ENCODE data around the gene TIFAB.

TIFAB gene

DNA sequence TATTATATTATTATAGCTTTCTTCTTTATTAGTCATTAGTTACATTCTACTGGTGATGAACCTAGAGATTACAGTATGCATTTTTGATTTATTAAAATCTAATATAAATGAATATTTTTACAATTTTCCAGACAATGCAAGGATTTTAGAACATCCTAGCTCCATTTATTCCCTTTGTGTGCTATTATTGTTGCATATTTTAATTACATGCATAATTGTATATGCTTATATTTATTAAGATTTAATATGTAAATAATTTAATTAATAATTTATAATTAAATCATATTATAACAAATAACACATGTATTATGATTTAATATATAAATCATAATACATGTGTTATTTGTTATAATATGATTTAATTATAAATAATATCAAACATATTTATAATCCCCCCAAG lies 29.7 kb downstream of the TIFAB start:
- no peak overlapping the region for H3K4me3 ChIP-seq (ENCODE audit: low read length in 2 of 2)
- no peak overlapping the region for H3K14ac ChIP-seq (ENCODE audit: low read length)
- no peak overlapping the region for H2BK5ac ChIP-seq (ENCODE audit: low read length)
- DNase-seq (ENCODE audit: low spot score) = no peak
- H3K79me1 ChIP-seq (ENCODE audit: low read depth, low read length) = no peaks in the 10 kb centered on the region
- H3K18ac ChIP-seq (ENCODE audit: low read length) = no peak overlapping the region
- H3K9ac ChIP-seq (ENCODE audit: low read depth, low read length, poor library complexity) = no peak overlapping the region
- H2AK5ac ChIP-seq (ENCODE audit: low read depth, low read length) = no peak overlapping the region
- no peak overlapping the region for H2BK12ac ChIP-seq (ENCODE audit: low read length)
- no peaks in the 10 kb centered on the region for H3K9me3 ChIP-seq (replicated peaks in 1 of 2; ENCODE audit: control insufficient read depth in 2 of 2, insufficient read depth in 1 of 2, low read depth in 1 of 2, low read length in 2 of 2)
- H3K27me3 ChIP-seq (ENCODE audit: control insufficient read depth in 3 of 3, insufficient read depth in 3 of 3, low read depth in 1 of 3, low read length in 3 of 3) = peaks cover 0 to 13% (median 0%) of the 10 kb centered on the region in 3 experiments
- no peak overlapping the region for H3K4me2 ChIP-seq (ENCODE audit: insufficient read depth, low read length, poor library complexity, severe bottlenecking)
- H3K27ac ChIP-seq (replicated peaks; ENCODE audit: low read length) = no peak overlapping the region
- no peak overlapping the region for H4K91ac ChIP-seq (ENCODE audit: low read depth, low read length, poor library complexity)
- H3K4me1 ChIP-seq (ENCODE audit: control insufficient read depth in 2 of 2, insufficient read depth in 1 of 2, low read depth in 1 of 2, low read length in 2 of 2) = no peaks in the 10 kb centered on the region
- no peak overlapping the region for H2BK120ac ChIP-seq (ENCODE audit: low read depth, low read length)
- no peak overlapping the region for H4K8ac ChIP-seq (ENCODE audit: low read depth, low read length)
- H3K36me3 ChIP-seq (replicated peaks in 1 of 2; ENCODE audit: control insufficient read depth in 2 of 2, insufficient read depth in 2 of 2, low read length in 2 of 2) = no peaks in the 10 kb centered on the region
- H2AFZ ChIP-seq (ENCODE audit: low read length) = no peak overlapping the region
- H3K23ac ChIP-seq (ENCODE audit: low read depth, low read length, poor library complexity) = no peak overlapping the region
- no peak overlapping the region for H3K4ac ChIP-seq (ENCODE audit: low read length)
- H2BK15ac ChIP-seq (ENCODE audit: low read length) = no peak overlapping the region

DNA sequence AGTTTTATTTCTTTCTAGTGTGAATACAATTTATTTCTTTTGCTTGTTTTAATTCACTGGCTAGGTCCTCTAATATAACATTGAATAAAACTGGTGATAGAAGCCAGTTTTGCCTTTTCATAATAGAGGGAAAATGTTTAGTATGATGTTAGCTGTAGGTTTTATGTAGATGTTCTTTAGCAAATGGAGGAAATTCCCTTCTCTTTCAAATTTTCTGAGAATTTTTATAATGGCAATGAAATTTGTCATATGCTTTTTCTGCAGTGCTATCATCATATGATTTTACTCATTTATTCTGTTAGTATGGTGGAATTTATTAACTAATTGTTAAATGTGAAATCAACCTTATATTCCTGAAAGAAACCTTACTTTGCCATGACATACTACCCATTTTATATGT lies 35.1 kb downstream of the TIFAB start:
- Histone ChIP-seq H3K18ac (ENCODE audit: low read length) (no peak overlapping the region), H3K23ac (ENCODE audit: low read depth, low read length, poor library complexity) (no peak overlapping the region), H2BK15ac (ENCODE audit: low read length) (no peak overlapping the region), H3K9ac (ENCODE audit: low read depth, low read length, poor library complexity) (no peak overlapping the region), H3K4me2 (ENCODE audit: insufficient read depth, low read length, poor library complexity, severe bottlenecking) (no peak overlapping the region), H2BK5ac (ENCODE audit: low read length) (no peak overlapping the region), H3K79me1 (ENCODE audit: low read depth, low read length) (no peaks in the 10 kb centered on the region), H3K27me3 (ENCODE audit: control insufficient read depth in 3 of 3, insufficient read depth in 3 of 3, low read depth in 1 of 3, low read length in 3 of 3) (peaks cover 0 to 11% (median 0%) of the 10 kb centered on the region in 3 experiments), H3K4me1 (ENCODE audit: control insufficient read depth in 2 of 2, insufficient read depth in 1 of 2, low read depth in 1 of 2, low read length in 2 of 2) (no peaks in the 10 kb centered on the region), H4K8ac (ENCODE audit: low read depth, low read length) (no peak overlapping the region), H4K91ac (ENCODE audit: low read depth, low read length, poor library complexity) (no peak overlapping the region), H2BK12ac (ENCODE audit: low read length) (no peak overlapping the region), H3K27ac (replicated peaks; ENCODE audit: low read length) (no peak overlapping the region), H2AFZ (ENCODE audit: low read length) (no peak overlapping the region), H3K4me3 (ENCODE audit: low read length in 2 of 2) (no peak overlapping the region), H3K14ac (ENCODE audit: low read length) (no peak overlapping the region), H3K9me3 (replicated peaks in 1 of 2; ENCODE audit: control insufficient read depth in 2 of 2, insufficient read depth in 1 of 2, low read depth in 1 of 2, low read length in 2 of 2) (no peaks in the 10 kb centered on the region), H3K36me3 (replicated peaks in 1 of 2; ENCODE audit: control insufficient read depth in 2 of 2, insufficient read depth in 2 of 2, low read length in 2 of 2) (no peaks in the 10 kb centered on the region), H2AK5ac (ENCODE audit: low read depth, low read length) (no peak overlapping the region), H2BK120ac (ENCODE audit: low read depth, low read length) (no peak overlapping the region), H3K4ac (ENCODE audit: low read length) (no peak overlapping the region)
- DNase-seq (ENCODE audit: low spot score) = no peak

DNA sequence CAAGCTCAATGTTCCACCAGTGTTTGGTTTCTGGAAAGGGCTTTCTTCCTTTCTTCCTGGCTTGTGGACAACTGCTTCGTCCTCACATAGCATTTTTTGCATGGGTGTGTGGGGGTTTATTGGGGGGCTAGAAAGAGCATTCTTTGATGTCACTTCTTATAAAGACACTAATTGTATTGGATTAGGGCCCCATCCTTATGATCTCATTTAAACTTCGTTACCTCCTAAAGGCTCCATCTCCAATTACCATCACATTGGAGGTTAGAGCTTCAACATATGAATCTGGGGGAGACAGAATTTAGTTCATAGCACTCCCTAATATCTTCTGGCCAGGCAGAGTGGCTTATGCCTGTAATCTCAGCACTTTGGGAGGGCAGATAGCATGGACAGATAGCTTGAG lies 47.1 kb downstream of the TIFAB start:
- Histone ChIP-seq H2AK5ac (ENCODE audit: low read depth, low read length) (no peak overlapping the region), H3K4me1 (ENCODE audit: control insufficient read depth in 2 of 2, insufficient read depth in 1 of 2, low read depth in 1 of 2, low read length in 2 of 2) (peaks cover 4 to 8% of the 10 kb centered on the region in 2 donors), H2BK15ac (ENCODE audit: low read length) (no peak overlapping the region), H3K27me3 (ENCODE audit: control insufficient read depth in 3 of 3, insufficient read depth in 3 of 3, low read depth in 1 of 3, low read length in 3 of 3) (peaks cover 0 to 10% (median 5%) of the 10 kb centered on the region in 3 experiments), H3K27ac (replicated peaks; ENCODE audit: low read length) (no peak overlapping the region), H3K79me1 (ENCODE audit: low read depth, low read length) (no peaks in the 10 kb centered on the region), H3K36me3 (replicated peaks in 1 of 2; ENCODE audit: control insufficient read depth in 2 of 2, insufficient read depth in 2 of 2, low read length in 2 of 2) (no peaks in the 10 kb centered on the region), H3K14ac (ENCODE audit: low read length) (no peak overlapping the region), H2BK12ac (ENCODE audit: low read length) (no peak overlapping the region), H4K8ac (ENCODE audit: low read depth, low read length) (no peak overlapping the region), H3K4me3 (ENCODE audit: low read length in 2 of 2) (no peak overlapping the region), H3K4ac (ENCODE audit: low read length) (no peak overlapping the region), H3K18ac (ENCODE audit: low read length) (no peak overlapping the region), H2AFZ (ENCODE audit: low read length) (no peak overlapping the region), H3K23ac (ENCODE audit: low read depth, low read length, poor library complexity) (no peak overlapping the region), H3K9ac (ENCODE audit: low read depth, low read length, poor library complexity) (no peak overlapping the region), H2BK120ac (ENCODE audit: low read depth, low read length) (no peak overlapping the region), H2BK5ac (ENCODE audit: low read length) (no peak overlapping the region), H4K91ac (ENCODE audit: low read depth, low read length, poor library complexity) (no peak overlapping the region), H3K4me2 (ENCODE audit: insufficient read depth, low read length, poor library complexity, severe bottlenecking) (no peak overlapping the region), H3K9me3 (replicated peaks in 1 of 2; ENCODE audit: control insufficient read depth in 2 of 2, insufficient read depth in 1 of 2, low read depth in 1 of 2, low read length in 2 of 2) (peaks cover 0 to 2% of the 10 kb centered on the region in 2 donors)
- WGBS, 2 donors (ENCODE audit: extremely low coverage in 2 of 2, insufficient read length in 2 of 2, insufficient replicate concordance in 1 of 2) = no CpG with 5 or more reads among the region's 2 CpGs
- DNase-seq (ENCODE audit: low spot score) = no peak

DNA sequence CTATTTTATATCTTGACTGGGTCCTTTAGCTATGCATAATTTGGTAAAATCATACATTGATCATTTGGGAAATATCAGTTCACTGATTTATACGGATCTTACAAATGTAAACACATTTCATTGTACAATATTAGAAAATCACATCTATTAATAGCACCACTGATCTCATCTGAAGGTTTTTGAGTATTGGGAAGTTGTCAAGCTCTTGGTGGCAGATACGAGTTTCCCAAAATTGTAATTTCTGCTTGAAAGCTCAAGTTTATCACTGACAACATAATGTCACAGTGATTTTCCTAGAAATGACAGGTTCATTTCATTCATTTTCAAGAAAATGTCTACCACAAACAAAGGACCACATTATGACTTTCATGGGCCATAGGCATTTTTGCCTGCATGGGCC lies 50.1 kb downstream of the TIFAB start:
- no peak overlapping the region for H2BK5ac ChIP-seq (ENCODE audit: low read length)
- no peaks in the 10 kb centered on the region for H3K79me1 ChIP-seq (ENCODE audit: low read depth, low read length)
- no peak overlapping the region for H3K9ac ChIP-seq (ENCODE audit: low read depth, low read length, poor library complexity)
- H2AFZ ChIP-seq (ENCODE audit: low read length) = no peak overlapping the region
- H3K27ac ChIP-seq (replicated peaks; ENCODE audit: low read length) = no peak overlapping the region
- no peak overlapping the region for H3K18ac ChIP-seq (ENCODE audit: low read length)
- H3K36me3 ChIP-seq (replicated peaks in 1 of 2; ENCODE audit: control insufficient read depth in 2 of 2, insufficient read depth in 2 of 2, low read length in 2 of 2) = peaks cover 0 to 6% of the 10 kb centered on the region in 2 donors
- peaks cover 0 to 17% (median 5%) of the 10 kb centered on the region in 3 experiments for H3K27me3 ChIP-seq (ENCODE audit: control insufficient read depth in 3 of 3, insufficient read depth in 3 of 3, low read depth in 1 of 3, low read length in 3 of 3)
- no peak overlapping the region for H3K4ac ChIP-seq (ENCODE audit: low read length)
- H2BK12ac ChIP-seq (ENCODE audit: low read length) = no peak overlapping the region
- no peak overlapping the region for H2AK5ac ChIP-seq (ENCODE audit: low read depth, low read length)
- no peak for DNase-seq (ENCODE audit: low spot score)
- no peak overlapping the region for H3K14ac ChIP-seq (ENCODE audit: low read length)
- no peak overlapping the region for H3K4me2 ChIP-seq (ENCODE audit: insufficient read depth, low read length, poor library complexity, severe bottlenecking)
- no peak overlapping the region for H4K91ac ChIP-seq (ENCODE audit: low read depth, low read length, poor library complexity)
- no CpG with 5 or more reads among the region's 2 CpGs for WGBS, 2 donors (ENCODE audit: extremely low coverage in 2 of 2, insufficient read length in 2 of 2, insufficient replicate concordance in 1 of 2)
- no peaks in the 10 kb centered on the region for H3K9me3 ChIP-seq (replicated peaks in 1 of 2; ENCODE audit: control insufficient read depth in 2 of 2, insufficient read depth in 1 of 2, low read depth in 1 of 2, low read length in 2 of 2)
- no peak overlapping the region for H3K4me3 ChIP-seq (ENCODE audit: low read length in 2 of 2)
- no peak overlapping the region for H3K23ac ChIP-seq (ENCODE audit: low read depth, low read length, poor library complexity)
- no peak overlapping the region for H2BK15ac ChIP-seq (ENCODE audit: low read length)
- H4K8ac ChIP-seq (ENCODE audit: low read depth, low read length) = no peak overlapping the region
- no peak overlapping the region for H2BK120ac ChIP-seq (ENCODE audit: low read depth, low read length)
- H3K4me1 ChIP-seq (ENCODE audit: control insufficient read depth in 2 of 2, insufficient read depth in 1 of 2, low read depth in 1 of 2, low read length in 2 of 2) = peaks cover 5 to 18% of the 10 kb centered on the region in 2 donors
